Measurements from ENCODE around the gene TMEM170A. TPM values are rescaled to one million over a fixed set of nuclear protein-coding genes. Genes with fewer than 3 reads are reported as not detected.
"Not testable (repeated sequence)": the region's sequence is repeated elsewhere in the genome, so short reads cannot be mapped to it uniquely, and the experiment has no call there.

Gene TMEM170A
- total RNA-seq, 1 experiment from 2014 or later, result 34.5 TPM

- RAD21 ChIA-PET (ENCODE audit: low non-redundant PET in 1 of 2, low total read pairs in 2 of 2, uncharacterized antibody in 2 of 2, unreplicated experiment in 2 of 2), result no interaction called here
- no peak for ATAC-seq
- BruUV-seq (replicated peaks), result no TSS peak
Observed at GRCh38 chr16:75466760-75467159, 2.3 kb upstream of the TMEM170A start.

GRCh38 chr16:75463389-75464121, 934 bp downstream of the TMEM170A start:
- H3K36me3 ChIP-seq (ENCODE audit: control insufficient read depth in 1 of 2, insufficient read depth in 2 of 2, low read length in 2 of 2); DNase-seq (ENCODE audit: low read depth, low spot score); H2AFZ ChIP-seq (ENCODE audit: low read depth, low read length, poor library complexity, severe bottlenecking); H3K27me3 ChIP-seq (ENCODE audit: insufficient read depth, low read length); H3K9me2 ChIP-seq (ENCODE audit: insufficient read depth); H4K20me1 ChIP-seq (ENCODE audit: insufficient read depth); H3K9me3 ChIP-seq (ENCODE audit: control insufficient read depth in 1 of 2, insufficient read depth in 1 of 2, low read depth in 1 of 2, low read length in 2 of 2): not testable (repeated sequence)
- Histone ChIP-seq H3K4me1 (ENCODE audit: control insufficient read depth in 1 of 2, insufficient read depth in 2 of 2, low read length in 2 of 2) (peaks cover 3 to 26% of the 10 kb centered on the region in 2 experiments; a peak in 3 of 4 replicates), H3K79me2 (ENCODE audit: insufficient read depth, low read length) (peaks cover 56% of the 10 kb centered on the region), H3K4me2 (ENCODE audit: low read length) (peak overlapping the region; percentile 90), H3K9ac (ENCODE audit: low read length) (peak overlapping the region; percentile 87), H3K4me3 (replicated peaks in 1 of 2; ENCODE audit: low read depth in 1 of 2, low read length in 2 of 2) (peak overlapping the region; percentile 78 to 92), H3K27ac (ENCODE audit: low read depth, low read length) (peak overlapping the region; percentile 94)
- ChIA-PET POLR2A (interaction anchor here (0.7 kb wide), 1 partner anchor 54 kb away, joined by 3 read pairs; no protein-coding TSS in a partner anchor), RAD21 (ENCODE audit: low non-redundant PET in 1 of 2, low total read pairs in 2 of 2, uncharacterized antibody in 2 of 2, unreplicated experiment in 2 of 2) (interaction anchor here in 1 of 2 experiments (0.6 kb wide), 1 partner anchor 103 kb away, joined by 3 read pairs; the partner anchor contains the start of gene GABARAPL2), CTCF (interaction anchor here (0.5 to 4.3 kb wide), 4 partner anchors 54 to 264 kb away, joined by 4 to 21 read pairs (median 4); no protein-coding TSS in a partner anchor)
- peak; percentile 26 for ATAC-seq
- intact Hi-C loops (cut with micrococcal nuclease), result loop anchor here (1.0 to 2.0 kb wide), 2 partner anchors 87 to 264 kb away; no protein-coding TSS in a partner anchor
- BruUV-seq (replicated peaks), result TSS peak; percentile 69

More at GRCh38 chr16:75466760-75467159, 2.3 kb upstream of the TMEM170A start:
- ChIA-PET CTCF (interaction anchor here (1.6 to 4.3 kb wide), 2 partner anchors 50 to 267 kb away, joined by 7 to 21 read pairs; no protein-coding TSS in a partner anchor), POLR2A (no interaction called here)
- Histone ChIP-seq H3K9me2 (ENCODE audit: insufficient read depth) (no peaks in the 10 kb centered on the region), H2AFZ (ENCODE audit: low read depth, low read length, poor library complexity, severe bottlenecking) (no peak overlapping the region), H3K79me2 (ENCODE audit: insufficient read depth, low read length) (peaks cover 24% of the 10 kb centered on the region), H3K27ac (ENCODE audit: low read depth, low read length) (no peak overlapping the region), H3K27me3 (ENCODE audit: insufficient read depth, low read length) (no peaks in the 10 kb centered on the region), H4K20me1 (ENCODE audit: insufficient read depth) (no peaks in the 10 kb centered on the region), H3K9me3 (ENCODE audit: control insufficient read depth in 1 of 2, insufficient read depth in 1 of 2, low read depth in 1 of 2, low read length in 2 of 2) (no peaks in the 10 kb centered on the region), H3K9ac (ENCODE audit: low read length) (no peak overlapping the region), H3K4me1 (ENCODE audit: control insufficient read depth in 1 of 2, insufficient read depth in 2 of 2, low read length in 2 of 2) (peaks cover 3 to 19% of the 10 kb centered on the region in 2 experiments; a peak in 3 of 4 replicates), H3K4me2 (ENCODE audit: low read length) (no peak overlapping the region), H3K36me3 (ENCODE audit: control insufficient read depth in 1 of 2, insufficient read depth in 2 of 2, low read length in 2 of 2) (no peaks in the 10 kb centered on the region), H3K4me3 (replicated peaks in 1 of 2; ENCODE audit: low read depth in 1 of 2, low read length in 2 of 2) (no peak overlapping the region)
- intact Hi-C loops (cut with micrococcal nuclease), result no loop called here
- no peak for DNase-seq (ENCODE audit: low read depth, low spot score)
- TF ChIP-seq CTCF (IDR thresholded peaks at IDR 0.05 in 2 of 3, conservative IDR thresholded peaks at IDR 0.05 in 1 of 3; ENCODE audit: borderline replicate concordance in 1 of 3, insufficient read depth in 1 of 3, low read depth in 2 of 3, low read length in 2 of 3) (no peak), ZBTB33 (IDR thresholded peaks at IDR 0.05; ENCODE audit: extremely low read depth, insufficient replicate concordance, low read length) (no peak), TCF7L2 (IDR thresholded peaks at IDR 0.05; ENCODE audit: borderline replicate concordance, extremely low read depth, insufficient read depth, insufficient read length) (no peak), EGR1 (IDR thresholded peaks at IDR 0.05; ENCODE audit: low read depth) (no peak), SP1 (IDR thresholded peaks at IDR 0.05; ENCODE audit: low read depth) (no peak), MAX (IDR thresholded peaks at IDR 0.05) (no peak), ZFX (IDR thresholded peaks at IDR 0.05) (no peak), POLR2A (IDR thresholded peaks at IDR 0.05; ENCODE audit: borderline replicate concordance, extremely low read depth, insufficient read depth, insufficient read length) (no peak), EZH2phosphoT487 (IDR thresholded peaks at IDR 0.05; ENCODE audit: borderline replicate concordance) (no peak), SIN3A (IDR thresholded peaks at IDR 0.05; ENCODE audit: low read depth) (no peak)

Measured in HCT116 (cell line).